GM19238 (cell line): ENCODE measurements around the gene INTS2.
A peak's percentile ranks its signal among the peaks of the same experiment; 100 is the strongest.
"Not testable (repeated sequence)": the region's sequence is repeated elsewhere in the genome, so short reads cannot be mapped to it uniquely, and the experiment has no call there.

Experiments used
- DNase-seq: peaks from one replicate; pipeline ENCODE4 v3.0.0; 2011; ENCODE audit warnings: low spot score; ENCODE audit not compliant: insufficient read length

The INTS2 gene

GRCh38 chr17:61848896-61849295 is 78.9 kb downstream of the INTS2 start:
- DNase-seq, result no peak

GRCh38 chr17:61848247-61848646 is 79.5 kb downstream of the INTS2 start:
- no peak for DNase-seq

GRCh38 chr17:61847659-61848058 is 80.1 kb downstream of the INTS2 start:
- DNase-seq, result no peak

- no peak for DNase-seq
Measured at GRCh38 chr17:61846761-61847375, 80.9 kb downstream of the INTS2 start.

- DNase-seq, result no peak
Measured at GRCh38 chr17:61846088-61846487, 81.7 kb downstream of the INTS2 start.

- no peak for DNase-seq
Measured at GRCh38 chr17:61843435-61843834, 84.3 kb downstream of the INTS2 start.

- no peak for DNase-seq
Measured at GRCh38 chr17:61842899-61843298, 84.9 kb downstream of the INTS2 start.

GRCh38 chr17:61839300-61839786 is 88.4 kb downstream of the INTS2 start:
- no peak for DNase-seq

- DNase-seq, result peak; percentile 16
Measured at GRCh38 chr17:61837175-61838051, 90.4 kb downstream of the INTS2 start.

GRCh38 chr17:61836266-61837174 is 91.3 kb downstream of the INTS2 start:
- no peak for DNase-seq

- DNase-seq, result no peak
Measured at GRCh38 chr17:61835606-61836005, 92.2 kb downstream of the INTS2 start.

- DNase-seq, result no peak
Measured at GRCh38 chr17:61834610-61835009, 93.2 kb downstream of the INTS2 start.

GRCh38 chr17:61833536-61834193 is 94.1 kb downstream of the INTS2 start:
- no peak for DNase-seq

GRCh38 chr17:61832463-61832862 is 95.3 kb downstream of the INTS2 start:
- DNase-seq, result no peak

- no peak for DNase-seq
Measured at GRCh38 chr17:61831099-61831498, 96.7 kb downstream of the INTS2 start.

GRCh38 chr17:61828694-61829093 is 99.1 kb downstream of the INTS2 start:
- no peak for DNase-seq

- no peak for DNase-seq
Measured at GRCh38 chr17:61827649-61828395, 100.0 kb downstream of the INTS2 start.

GRCh38 chr17:61826866-61827265 is 100.9 kb downstream of the INTS2 start:
- DNase-seq, result not testable (repeated sequence)

- not testable (repeated sequence) for DNase-seq
Measured at GRCh38 chr17:61826198-61826597, 101.6 kb downstream of the INTS2 start.

- no peak for DNase-seq
Measured at GRCh38 chr17:61825448-61826137, 102.2 kb downstream of the INTS2 start.
